Inflammatory macrophage (primary cell): ENCODE measurements around the gene NR6A1.

Experiments used
- DNase-seq, 2 donors: peaks; one replicate each; pipeline ENCODE4 v3.0.0-alpha.2; 2020 to 2022
- total RNA-seq, 18 experiments: gene quantifications; one replicate each; lab custom pipeline; 2026; ENCODE audit warnings: mixed read lengths in 6 of 18, inconsistent platforms in 2 of 18; lab: John Stamatoyannopoulos, UW

NR6A1 gene
- 0.82 to 4.3 (median 1.7) reads per million in 18 experiments for total RNA-seq

DNA sequence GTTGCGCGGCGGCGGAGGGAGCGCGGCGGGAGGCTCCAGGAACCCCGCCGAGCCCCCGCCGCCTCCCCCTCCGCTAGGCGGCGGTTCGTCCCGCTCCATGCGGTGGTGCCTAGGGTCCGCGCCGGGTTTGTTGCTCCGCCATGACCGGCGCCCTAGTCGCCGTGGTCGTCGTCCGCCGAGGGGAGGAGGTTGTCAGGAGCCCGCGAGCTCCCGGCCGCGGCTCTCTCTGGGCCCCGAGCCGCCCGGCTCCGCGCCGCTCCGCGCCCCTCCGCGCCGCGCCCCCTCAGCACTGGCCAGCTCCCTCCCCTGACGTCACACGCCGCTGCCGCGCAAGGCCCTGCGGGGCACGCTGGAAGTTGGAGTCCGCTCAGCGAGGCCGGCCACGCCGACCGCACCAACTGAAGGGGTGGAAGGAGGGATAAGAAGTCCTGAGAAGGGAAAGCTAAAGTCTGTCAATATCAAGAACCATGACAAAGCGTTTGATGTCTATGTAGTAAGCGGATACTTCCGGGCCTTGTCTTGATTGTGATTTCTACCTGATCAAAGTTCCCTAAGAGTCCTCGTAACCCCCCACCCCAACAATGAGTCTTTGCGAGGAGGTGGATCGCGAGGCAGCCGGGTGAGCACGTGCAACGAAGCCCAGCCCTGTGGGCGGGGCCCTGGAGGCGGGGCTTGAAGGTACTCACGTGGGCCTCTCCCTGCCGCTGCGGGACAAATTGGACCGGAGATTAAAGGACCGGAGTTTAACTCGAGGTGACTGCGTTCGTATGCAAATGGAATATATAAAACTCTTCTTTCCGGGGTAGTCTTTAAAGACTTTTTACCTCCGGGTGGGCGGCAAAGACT, at the start of gene NR6A1:
Gene NR6A1, minus strand, starts transcription at position 291 of the 846 bp plus-strand sequence.
- peak; percentile 97 to 98 for DNase-seq

DNA sequence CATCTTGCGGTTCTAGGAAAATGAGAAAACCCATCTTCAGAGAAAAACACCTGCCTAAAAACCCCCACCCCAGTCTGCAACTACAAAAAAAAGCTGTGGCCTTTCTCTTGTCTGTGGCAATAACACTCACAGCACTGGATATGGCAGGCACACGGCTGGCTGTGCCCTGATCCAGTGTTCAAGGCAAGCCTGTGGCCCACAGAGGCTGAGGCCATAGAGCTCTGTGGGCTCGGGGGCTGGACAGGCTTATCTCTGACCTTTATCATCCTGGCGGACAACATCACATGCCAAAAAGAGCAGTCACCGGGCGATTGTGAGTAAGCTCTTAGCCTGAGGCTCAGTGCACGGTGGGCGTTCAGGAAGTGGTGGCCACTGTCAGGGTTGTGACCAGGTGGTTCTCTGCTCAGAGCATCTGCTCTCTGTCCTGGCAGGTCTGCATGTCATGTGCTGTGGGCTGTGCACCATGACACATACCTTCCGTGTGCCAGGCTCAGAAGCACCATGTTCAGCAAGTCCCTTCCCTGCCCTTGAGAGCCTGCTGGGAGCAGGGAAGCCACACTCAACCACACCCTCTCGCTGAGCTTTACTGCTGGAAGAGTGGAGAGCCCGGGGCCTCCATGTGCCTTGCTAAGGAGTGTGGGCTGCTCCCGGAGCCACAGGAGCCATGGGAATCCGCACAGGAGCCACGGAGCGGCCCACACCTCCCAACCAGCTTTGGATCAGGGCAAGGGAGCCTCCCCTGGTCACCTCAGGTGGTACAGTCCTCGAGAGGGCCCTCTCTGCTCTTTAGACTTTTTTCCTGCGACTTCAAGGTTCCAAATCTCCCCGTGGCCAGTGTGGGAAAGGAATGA, 47.5 kb upstream of the NR6A1 start:
- DNase-seq: peak in 1 of 2 donors; percentile 53

GRCh38 chr9:124815601-124816000, 44.5 kb upstream of the NR6A1 start:
- no peak for DNase-seq

DNA sequence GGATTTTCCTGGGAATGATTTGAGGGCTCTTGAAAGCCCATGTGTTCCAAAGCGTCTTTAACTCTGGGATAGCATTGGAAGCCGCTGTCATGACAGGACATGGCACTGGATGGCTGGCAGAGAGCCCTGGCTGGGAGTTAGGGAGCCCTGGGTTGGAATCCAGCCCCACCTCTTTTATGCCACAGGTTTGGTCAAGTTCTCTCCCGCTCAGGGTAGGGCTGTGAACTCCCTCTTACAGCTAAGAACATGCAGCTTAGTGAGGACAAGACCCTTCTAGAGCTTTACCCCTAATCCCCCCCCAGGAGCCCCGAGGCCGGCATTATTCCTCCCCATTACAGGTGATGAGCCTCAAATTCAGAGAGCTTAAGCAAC, 43.0 kb upstream of the NR6A1 start:
- DNase-seq: no peak

DNA sequence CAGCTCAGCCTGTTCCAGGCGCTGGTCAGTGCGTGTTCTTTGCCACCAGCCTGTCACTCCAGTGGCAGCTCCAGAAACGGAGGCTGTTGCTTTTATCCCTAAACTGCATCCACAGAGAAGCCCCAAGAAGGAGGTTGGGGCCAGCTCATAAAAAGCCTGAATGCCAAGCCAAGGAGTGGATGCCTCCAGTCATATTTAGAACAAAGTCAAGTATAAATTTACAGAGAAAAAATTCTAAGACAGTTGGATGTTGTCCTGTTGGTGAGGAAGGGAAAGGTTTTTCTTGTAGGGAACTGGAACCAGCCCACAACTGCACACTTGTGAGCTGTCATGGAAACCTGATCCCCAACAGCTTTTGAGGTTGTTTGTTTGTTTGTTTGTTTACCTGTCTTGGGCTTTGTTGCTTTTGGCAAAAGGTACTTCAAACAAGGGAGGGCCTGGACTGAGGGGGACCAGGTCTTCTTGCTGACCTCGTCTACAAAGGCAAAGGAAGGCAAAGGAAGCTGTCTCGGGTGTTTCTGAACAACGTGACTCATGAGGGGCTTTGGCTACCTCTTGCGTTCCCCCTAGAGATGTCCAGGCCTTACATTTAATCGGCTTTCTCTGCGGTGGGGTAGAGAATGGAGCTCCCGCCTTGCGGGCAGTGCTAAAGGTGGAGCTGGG, 42.5 kb upstream of the NR6A1 start:
- DNase-seq: no peak

DNA sequence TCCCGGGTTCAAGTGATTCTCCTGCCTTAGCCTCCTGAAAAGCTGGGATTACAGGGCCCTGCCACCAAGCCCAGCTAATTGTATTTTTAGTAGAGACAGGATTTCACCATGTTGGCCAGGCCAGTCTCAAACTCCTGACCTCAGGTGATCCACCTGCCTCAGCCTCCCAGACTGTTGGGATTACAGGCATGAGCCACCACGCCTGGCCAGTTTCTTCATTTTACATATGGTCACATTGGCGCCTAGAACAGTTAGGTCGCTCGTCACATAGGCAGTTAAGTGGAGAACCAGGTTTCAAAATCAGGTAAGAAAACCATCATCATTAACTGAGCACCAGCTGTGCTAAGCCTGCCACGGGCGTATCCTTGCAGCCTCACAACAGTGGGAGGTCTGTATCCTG, 41.9 kb upstream of the NR6A1 start:
- DNase-seq: no peak

DNA sequence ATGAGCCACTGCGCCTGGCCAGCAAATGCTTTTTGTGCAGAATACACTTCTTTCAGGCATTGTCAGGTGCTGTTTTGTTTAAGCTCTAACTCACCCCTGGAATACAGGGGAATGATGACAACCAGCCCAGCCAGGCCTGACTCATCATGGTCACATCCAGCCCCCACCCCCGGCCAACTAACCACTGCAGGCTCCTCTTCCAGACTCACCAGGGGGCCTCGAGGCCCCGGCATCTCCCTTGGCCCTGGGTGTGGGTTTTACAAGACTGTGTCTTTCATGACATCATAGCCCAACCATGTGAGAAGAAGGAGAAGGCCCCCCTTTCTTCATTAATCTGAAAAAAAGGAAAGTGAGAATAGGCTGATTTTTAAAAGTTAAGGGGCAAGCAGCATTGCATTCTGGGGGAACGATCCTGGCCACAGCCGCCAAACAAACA, 41.3 kb upstream of the NR6A1 start:
- DNase-seq: peak in 1 of 2 donors; percentile 18

DNA sequence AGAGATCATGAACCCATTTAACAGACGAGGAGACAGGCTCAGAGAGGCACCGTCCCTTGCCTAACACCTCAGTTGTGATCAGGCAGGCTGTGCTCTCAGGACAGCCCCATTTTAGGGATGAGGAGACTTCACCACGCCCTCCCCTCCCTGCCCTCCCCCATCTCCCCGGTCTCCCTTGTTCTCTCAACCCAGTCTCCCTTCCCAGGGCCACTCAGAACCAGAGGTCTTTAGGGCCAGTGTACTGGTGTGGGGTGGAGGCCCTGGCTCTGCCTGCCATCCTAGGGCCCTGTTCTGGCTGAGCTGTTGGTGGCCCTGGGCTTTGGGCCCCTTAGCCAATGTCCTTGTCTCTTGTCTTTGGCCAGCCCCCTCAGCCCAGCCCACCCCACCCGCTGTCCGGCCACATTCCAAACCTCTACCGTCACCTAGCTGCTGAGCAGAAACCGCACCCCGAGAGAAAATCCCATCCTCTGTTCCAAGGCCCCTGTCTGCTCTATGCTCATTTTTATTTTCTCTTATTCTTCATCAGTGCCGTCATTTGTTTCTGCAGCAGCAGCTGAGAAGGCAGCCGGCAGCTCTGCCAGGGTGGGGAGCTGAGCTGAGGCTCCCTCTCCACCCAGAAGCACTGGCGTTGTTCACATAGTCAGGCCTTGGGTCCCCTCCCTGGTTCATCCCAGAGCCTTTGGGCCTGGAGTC, 39.7 kb upstream of the NR6A1 start:
- DNase-seq: no peak

GRCh38 chr9:124809741-124810500, 38.8 kb upstream of the NR6A1 start:
- no peak for DNase-seq

GRCh38 chr9:124809211-124809610, 38.1 kb upstream of the NR6A1 start:
- DNase-seq: no peak

GRCh38 chr9:124808246-124808956, 37.3 kb upstream of the NR6A1 start:
- no peak for DNase-seq

DNA sequence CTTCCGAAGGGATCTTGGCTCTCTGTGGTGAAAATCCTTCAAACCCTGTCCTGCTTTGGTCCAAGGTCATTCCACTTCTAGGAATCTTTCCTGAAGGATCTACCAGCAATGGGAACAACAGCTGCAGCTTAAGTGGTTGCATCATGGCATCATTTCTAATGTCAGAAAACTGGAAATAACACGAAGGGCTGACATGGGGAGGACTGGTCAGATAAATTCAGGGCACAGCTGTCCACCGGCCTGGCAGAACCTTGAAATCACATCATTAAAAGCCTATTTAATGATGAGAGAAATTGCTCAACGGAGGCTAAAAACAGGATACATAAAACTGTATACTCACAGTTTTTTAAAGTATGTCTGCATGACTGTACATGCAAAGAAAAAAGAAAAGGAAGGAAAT, 34.1 kb upstream of the NR6A1 start:
- DNase-seq: no peak

GRCh38 chr9:124803911-124804310, 32.8 kb upstream of the NR6A1 start:
- no peak for DNase-seq

- DNase-seq: no peak
Observed at GRCh38 chr9:124802426-124802825, 31.3 kb upstream of the NR6A1 start.

DNA sequence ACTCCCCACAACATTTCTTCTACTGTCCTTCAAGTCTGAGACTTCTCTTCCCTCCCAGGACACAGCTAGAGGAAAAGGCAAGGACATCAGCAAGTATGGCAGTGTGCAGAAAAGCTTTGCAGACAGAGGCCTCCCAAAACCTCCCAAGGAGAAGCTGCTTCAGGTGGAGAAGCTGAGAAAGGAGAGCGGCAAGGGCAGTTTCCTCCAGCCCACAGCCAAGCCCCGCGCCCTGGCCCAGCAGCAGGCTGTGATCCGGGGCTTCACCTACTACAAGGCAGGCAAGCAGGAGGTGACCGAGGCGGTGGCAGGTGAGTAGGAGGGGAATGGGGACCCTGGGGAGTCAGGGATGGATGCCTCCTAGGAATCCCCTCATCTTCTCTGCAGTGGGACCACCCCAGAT, 30.2 kb upstream of the NR6A1 start:
- no peak for DNase-seq

GRCh38 chr9:124800306-124801259, 29.5 kb upstream of the NR6A1 start:
- DNase-seq: peak; percentile 80 to 81

DNA sequence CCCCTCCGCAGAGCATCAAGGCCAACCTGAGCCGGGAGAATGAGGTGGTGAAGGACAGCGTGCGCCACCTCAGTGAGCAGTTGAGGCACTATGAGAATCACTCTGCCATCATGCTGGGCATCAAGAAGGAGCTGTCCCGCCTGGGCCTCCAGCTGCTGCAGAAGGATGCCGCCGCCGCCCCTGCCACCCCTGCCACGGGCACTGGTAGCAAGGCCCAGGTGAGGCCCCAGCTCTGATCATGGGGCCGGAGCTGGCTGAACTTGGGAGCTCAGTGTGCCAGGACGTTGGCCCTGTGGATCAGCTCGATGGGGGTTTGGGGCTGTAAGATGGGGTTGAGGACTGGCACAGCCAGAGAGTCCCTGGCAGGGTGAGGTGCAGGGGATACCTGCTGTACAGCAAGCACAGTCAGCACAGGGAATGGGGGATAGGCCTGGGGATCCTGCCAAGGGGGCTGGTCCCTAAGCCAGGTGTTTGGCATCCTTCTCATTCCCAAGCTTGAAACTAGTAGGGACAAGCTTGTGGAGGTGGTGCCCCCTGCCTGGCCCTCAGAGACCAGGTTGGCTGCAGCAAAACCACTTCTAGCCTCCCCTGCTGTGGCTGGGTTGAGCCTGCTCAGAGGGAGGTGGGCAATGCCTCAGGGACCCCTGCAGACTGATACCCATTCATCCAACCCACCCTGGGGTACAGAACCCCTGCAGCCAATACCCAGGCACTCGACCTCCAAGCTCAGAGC, 28.3 kb upstream of the NR6A1 start:
- no peak for DNase-seq

- no peak for DNase-seq
Observed at GRCh38 chr9:124797343-124798103, 26.4 kb upstream of the NR6A1 start.
